HG03103 (cell line): ENCODE results near the gene MPLKIP.
"Not testable (repeated sequence)": the region's sequence is repeated elsewhere in the genome, so short reads cannot be mapped to it uniquely, and the experiment has no call there.

ENCODE experiments used
- ATAC-seq: cut with Tn5 transposase; IDR thresholded peaks from one replicate; pipeline ENCODE4 v1.9.1; 2021; ENCODE audit warnings: low read depth; ENCODE audit not compliant: unreplicated experiment

MPLKIP gene

DNA sequence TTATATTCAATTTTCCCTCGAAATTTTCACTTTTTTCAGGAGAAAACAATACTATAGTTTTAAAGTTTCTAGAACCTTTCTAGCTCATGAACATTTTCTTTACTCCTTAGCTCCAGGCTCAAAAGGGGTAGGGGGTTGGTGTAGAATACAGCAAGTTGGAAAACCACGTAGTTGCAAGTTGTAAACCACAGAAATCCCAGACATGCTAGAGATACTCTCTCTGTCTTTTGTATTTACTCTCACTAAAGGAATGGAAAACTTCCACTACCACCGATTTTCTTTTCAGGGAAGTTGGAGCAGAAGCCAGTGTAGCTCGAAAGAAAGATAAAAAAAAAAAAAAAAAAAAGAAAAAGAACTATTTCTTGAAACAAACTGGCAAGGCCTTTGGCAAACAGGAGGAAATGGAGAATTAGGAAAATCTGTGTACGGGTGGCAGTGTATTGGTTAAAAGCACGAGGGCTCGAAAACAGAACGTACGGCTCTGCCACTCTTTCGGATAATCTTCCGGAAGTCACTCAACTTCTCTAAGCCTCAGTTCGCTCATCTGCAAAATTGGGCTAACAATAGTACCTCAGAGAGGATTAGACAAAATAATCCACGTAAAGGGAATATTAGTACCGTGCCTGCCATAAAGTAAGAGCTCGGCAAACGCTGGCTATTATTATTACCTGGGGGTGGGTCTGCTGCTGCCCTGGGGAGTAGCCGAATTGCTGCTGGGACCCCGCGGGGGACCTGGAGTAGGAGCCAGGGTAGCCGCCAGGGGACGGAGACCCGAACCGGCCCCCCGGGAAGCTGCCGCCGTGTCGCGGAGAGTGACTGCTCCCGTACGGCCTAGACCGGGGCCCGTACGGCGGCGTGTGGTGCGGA is 628 bp downstream of the MPLKIP start:
- peak; percentile 11 for ATAC-seq

- no peak for ATAC-seq
Observed at GRCh38 chr7:40122940-40123254, 11.5 kb downstream of the MPLKIP start.

GRCh38 chr7:40122100-40122939 is 12.1 kb downstream of the MPLKIP start:
- ATAC-seq = not testable (repeated sequence)

DNA sequence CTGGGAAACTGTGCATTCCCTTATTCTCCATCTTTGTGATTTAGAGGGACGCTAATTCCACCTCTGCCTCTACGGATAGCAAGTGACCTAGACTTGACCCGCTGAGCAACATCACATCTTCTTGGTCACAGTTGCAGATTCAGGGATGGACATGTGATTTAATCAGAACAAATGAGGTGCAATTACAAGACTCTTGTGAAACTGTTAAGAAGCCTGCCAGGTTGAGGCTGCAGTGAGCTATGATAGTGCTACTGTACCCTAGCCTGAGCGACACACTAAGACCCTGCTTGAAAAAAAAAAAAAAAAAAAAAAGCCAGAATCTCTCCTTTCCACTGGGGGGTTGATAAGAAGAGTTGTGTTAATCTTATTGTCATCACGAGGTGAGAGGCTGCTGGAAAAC is 14.4 kb downstream of the MPLKIP start:
- ATAC-seq = no peak

- ATAC-seq = not testable (repeated sequence)
Observed at GRCh38 chr7:40118201-40118600, 16.2 kb downstream of the MPLKIP start.

DNA sequence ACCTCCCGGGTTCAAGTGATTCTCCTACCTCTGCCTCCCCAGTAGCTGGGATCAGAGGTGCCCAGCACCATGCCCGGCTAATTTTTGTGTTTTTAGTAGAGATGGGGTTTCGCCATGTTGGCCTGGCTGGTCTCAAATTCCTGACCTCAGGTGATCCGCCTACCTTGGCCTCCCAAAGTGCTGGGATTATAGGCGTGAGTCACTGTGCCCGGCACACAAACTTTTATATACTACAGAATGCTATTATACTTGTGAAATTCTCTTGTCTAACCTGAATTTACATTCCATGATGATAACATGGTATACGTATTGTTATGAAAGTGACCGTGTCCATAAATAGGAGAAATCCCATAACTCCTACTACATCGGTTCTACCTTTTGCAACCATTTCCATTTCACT is 17.2 kb downstream of the MPLKIP start:
- not testable (repeated sequence) for ATAC-seq

- ATAC-seq = no peak
Observed at GRCh38 chr7:40115936-40116335, 18.5 kb downstream of the MPLKIP start.

DNA sequence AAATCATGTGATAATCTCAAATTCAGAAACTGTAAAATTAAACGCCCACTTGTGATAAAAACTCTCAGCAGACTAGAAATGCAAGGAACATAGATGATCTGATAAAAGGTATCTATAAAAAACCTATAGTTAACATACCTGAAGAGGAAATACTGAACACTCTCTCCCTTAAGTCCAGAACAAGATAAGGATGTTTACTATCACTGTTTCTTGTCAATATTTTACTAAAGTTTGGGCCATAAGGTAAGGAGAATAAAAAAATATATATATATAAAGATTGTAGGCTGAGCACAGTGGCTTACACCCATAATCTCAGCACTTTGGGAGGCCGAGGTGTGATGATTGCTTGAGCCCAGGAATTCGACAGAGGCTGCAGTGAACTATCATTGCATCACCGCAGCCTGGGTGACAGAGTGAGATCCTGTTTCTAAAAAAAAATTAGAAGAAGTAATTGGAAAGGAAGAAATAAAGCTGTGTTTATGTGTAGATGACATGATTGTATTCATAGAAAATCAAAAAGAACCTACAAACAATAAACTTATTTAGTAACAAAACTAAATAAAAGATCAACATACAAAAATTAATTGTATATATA is 28.4 kb downstream of the MPLKIP start:
- no peak for ATAC-seq

GRCh38 chr7:40102897-40103296 is 31.5 kb downstream of the MPLKIP start:
- no peak for ATAC-seq

DNA sequence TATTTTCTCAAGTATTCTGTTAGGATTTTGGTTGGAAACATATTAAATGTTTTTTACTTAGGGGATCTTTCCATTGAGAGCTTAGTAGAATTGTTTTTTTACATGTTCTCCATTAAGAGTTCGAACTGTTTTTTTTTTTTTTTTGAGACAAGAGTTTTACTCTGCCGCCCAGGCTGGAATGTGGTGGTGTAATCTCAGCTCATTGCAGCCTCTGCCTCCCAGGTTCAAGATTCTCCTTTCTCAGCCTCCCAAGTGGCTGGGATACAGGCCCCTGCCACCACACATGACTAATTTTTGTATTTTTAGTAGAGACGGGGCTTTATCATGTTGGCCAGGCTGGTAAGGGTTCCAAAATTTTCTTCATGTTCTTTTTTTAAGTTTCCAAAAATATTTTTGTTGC is 33.2 kb downstream of the MPLKIP start:
- ATAC-seq = no peak

DNA sequence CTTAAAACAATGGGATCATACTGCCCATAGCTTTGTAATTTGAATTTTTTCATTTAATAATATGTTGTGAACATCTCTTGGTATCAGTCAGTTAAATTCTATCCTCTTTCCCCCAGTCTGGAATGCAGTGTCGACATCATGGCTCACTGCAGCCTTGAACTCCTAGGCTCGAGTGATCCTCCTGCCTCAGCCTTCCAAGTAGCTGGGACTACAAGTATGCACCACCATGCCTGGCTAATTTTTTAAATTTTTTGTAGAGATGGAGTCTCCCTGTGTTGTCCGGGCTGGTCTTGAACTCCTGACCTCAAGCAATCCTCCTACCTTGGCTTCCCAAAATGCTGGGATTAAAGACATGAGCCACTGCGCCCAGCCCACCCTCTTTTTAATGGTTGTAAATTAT is 34.6 kb downstream of the MPLKIP start:
- ATAC-seq = no peak

- no peak for ATAC-seq
Observed at GRCh38 chr7:40098810-40099209, 35.6 kb downstream of the MPLKIP start.

DNA sequence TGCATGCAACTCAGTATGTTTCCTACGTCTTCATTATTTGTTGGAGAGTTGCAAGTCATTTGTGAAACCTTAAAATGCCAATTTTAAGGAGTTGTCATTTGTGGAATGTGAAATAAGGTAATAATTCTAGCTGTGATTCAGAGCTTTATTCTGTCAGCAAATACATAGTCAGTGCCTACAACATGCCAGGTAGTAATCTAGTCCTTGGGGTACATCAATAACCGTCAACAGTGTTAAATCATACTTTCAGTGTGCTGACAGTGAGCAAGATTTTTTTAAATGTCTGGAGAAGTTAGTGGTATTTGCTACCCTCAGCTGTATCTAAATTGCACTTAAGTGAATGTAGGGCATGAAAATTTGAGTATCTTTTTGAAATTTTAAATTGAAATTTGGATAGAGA is 36.7 kb downstream of the MPLKIP start:
- no peak for ATAC-seq

- ATAC-seq = no peak
Observed at GRCh38 chr7:40095695-40096327, 38.6 kb downstream of the MPLKIP start.

DNA sequence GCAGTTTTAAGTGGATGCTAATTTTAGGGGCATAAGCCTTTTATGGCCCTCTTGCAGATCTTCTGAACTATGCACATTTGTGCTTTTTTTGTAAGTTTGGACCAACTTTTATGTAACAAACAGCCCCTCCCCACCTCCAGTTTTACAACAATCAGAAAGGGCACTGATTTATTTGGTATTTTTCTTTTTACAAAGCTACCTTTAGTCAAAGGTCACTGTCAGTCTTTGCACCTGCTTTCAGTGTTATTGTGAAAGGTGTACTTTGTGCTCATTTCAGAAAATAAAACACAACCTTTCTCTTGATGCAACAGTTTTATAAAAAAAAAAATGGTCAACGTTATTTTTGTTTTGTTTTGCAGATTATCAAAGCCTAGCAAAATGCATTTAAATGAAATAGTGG is 39.2 kb downstream of the MPLKIP start:
- ATAC-seq = no peak

GRCh38 chr7:40093631-40094350 is 40.6 kb downstream of the MPLKIP start:
- no peak for ATAC-seq

DNA sequence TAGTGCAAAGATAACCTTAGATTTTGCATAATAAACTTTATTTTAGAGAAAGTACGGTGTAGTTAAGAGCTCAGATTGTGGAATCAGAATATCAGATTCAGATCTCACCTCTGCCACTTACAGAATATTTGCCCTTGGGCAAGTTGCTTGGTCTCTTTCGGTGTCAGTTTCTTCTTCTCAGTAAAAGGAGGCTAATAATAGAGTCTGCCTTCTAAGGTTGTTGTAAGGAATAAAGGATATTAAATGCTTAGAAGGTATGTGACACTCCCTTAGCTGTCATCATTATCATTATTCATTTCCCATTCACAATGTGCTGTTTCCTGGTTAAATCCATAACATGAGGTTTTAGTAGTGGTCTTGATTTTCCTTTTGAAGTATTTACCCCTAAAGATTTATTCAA is 42.2 kb downstream of the MPLKIP start:
- ATAC-seq = no peak

DNA sequence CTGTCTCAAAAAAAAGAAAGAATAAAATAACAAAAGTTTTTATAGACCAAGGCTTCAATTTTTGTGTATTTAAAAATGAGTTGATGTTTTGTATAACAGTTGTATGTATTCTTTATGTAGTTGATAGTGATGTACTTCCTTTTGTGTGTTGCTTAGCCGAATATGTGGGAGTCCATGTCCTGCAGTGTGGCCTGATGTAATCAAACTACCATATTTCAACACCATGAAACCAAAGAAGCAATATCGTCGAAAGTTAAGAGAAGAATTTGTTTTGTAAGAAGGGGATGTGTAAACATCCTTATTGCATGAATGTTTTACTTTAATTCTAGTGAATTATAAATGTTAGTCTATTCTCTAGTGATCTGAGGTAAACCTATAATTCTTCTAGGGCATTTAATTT is 56.6 kb downstream of the MPLKIP start:
- ATAC-seq = no peak
